Transverse colon (tissue), 4 donors: ENCODE data around the gene CEBPB. TPM values are rescaled to one million over a fixed set of nuclear protein-coding genes. Genes with fewer than 3 reads are reported as not detected.

Experiments
- DNase-seq: peaks from one replicate; pipeline ENCODE4 v3.0.0-alpha.2; 2019
- H3K27ac ChIP-seq, 4 donors: fragments of 200-600 bp; sonication (generic); 2 replicates each; pipeline ENCODE4 v1.5.1; 2016 to 2018; ENCODE audit warnings: inconsistent platforms in 4 of 4
- H3K27me3 ChIP-seq: fragments of 200-600 bp; sonication (generic); 2 replicates; pipeline ENCODE4 v1.5.1; 2017; ENCODE audit warnings: inconsistent platforms
- H3K36me3 ChIP-seq, 4 donors: fragments of 200-600 bp; sonication (generic); 2 replicates each; pipeline ENCODE4 v1.5.1; 2017 to 2019; ENCODE audit warnings: inconsistent platforms in 4 of 4
- H3K4me1 ChIP-seq, 4 donors: fragments of 200-600 bp; sonication (generic); 2 replicates each; pipeline ENCODE4 v1.5.1; 2017 to 2020; ENCODE audit warnings: inconsistent platforms in 4 of 4
- H3K4me3 ChIP-seq, 4 donors: fragments of 200-600 bp; sonication (generic); 1 replicate in 1 of 4; 2 replicates in 3 of 4; pipeline versions ENCODE4 v1.5.1 to v1.6.1; 2017 to 2019; ENCODE audit warnings: inconsistent platforms in 4 of 4
- H3K9me3 ChIP-seq, 2 donors: fragments of 200-600 bp; sonication (generic); 2 replicates each; pipeline ENCODE4 v1.5.1; 2017 to 2019; ENCODE audit warnings: inconsistent platforms in 2 of 2
- CTCF ChIP-seq, 5 experiments: fragments of 200-600 bp in 3 of 5; fragments of 450-650 bp in 2 of 5; sonication (generic) in 3 of 5; IDR thresholded peaks; 1 replicate in 2 of 5; 2 replicates in 3 of 5; pipeline ENCODE4 v1.5.1; 2016 to 2017; ENCODE audit warnings: antibody characterized with exemption in 5 of 5, inconsistent platforms in 3 of 5, mild to moderate bottlenecking in 2 of 5, moderate library complexity in 1 of 5
- EP300 ChIP-seq: sonication (generic); formaldehyde crosslinking; IDR thresholded peaks from one replicate; pipeline ENCODE4 v1.6.1; 2017; ENCODE audit warnings: antibody characterized with exemption, low read depth
- POLR2A ChIP-seq: fragments of 450-650 bp; IDR thresholded peaks from one replicate; pipeline ENCODE4 v1.6.1; 2016; ENCODE audit warnings: antibody characterized with exemption, mild to moderate bottlenecking, moderate library complexity
- POLR2AphosphoS5 ChIP-seq, 3 donors: sonication (generic); formaldehyde crosslinking; IDR thresholded peaks; one replicate each; pipeline ENCODE4 v1.6.1; 2016; ENCODE audit warnings: antibody characterized with exemption in 3 of 3
- WGBS, 2 donors: methylation state at CpG; one replicate each; pipeline ENCODE4 v1.1.5; 2018; ENCODE audit warnings: low coverage in 1 of 2; 5-methylcytosine and 5-hydroxymethylcytosine counted together
- in situ Hi-C, 4 donors: fragments of 200-750 bp; cut with MboI; loops; one replicate each; pipeline versions ENCODE4 v1.15.0 to v1.15.1; 2017; ENCODE audit warnings: low sequenced_read_pairs in 3 of 4, low pct_ligation_motif_present in 1 of 4, low pct_unique_long_range_greater_than_20kb in 1 of 4
- intact Hi-C: fragments of 100-400 bp; cut with DNase I; formaldehyde crosslinking; loops from one replicate; pipeline ENCODE4 v1.15.1; 2023; ENCODE audit warnings: low total_unique reads
- total RNA-seq, 4 donors: library from RNA; depleted of rRNA; stranded (reverse); fragments of >200 nt; gene quantifications; one replicate each; pipeline ENCODE4 v1.1.0, GENCODE V29; 2016

Gene CEBPB
- total RNA-seq, 4 donors from 2014 or later = 26.1 to 78.9 (median 57.1) TPM

GRCh38 chr20:50163570-50164317, 26.9 kb upstream of the CEBPB start:
- Histone ChIP-seq H3K27me3 (no peaks in the 10 kb centered on the region), H3K36me3 (no peaks in the 10 kb centered on the region), H3K9me3 (no peaks in the 10 kb centered on the region), H3K4me3 (no peak overlapping the region), H3K27ac (peak overlapping the region; percentile 21 to 66 (median 38)), H3K4me1 (peaks cover 10 to 21% (median 16%) of the 10 kb centered on the region in 4 donors)
- in situ Hi-C loops = loop anchor here in 1 of 4 donors (10.0 kb wide), 1 partner anchor 189 kb away; no protein-coding TSS in a partner anchor
- TF ChIP-seq POLR2AphosphoS5 (IDR thresholded peaks at IDR 0.05) (no peak), CTCF (IDR thresholded peaks at IDR 0.05) (no peak), POLR2A (no peak), EP300 (no peak)
- WGBS, 2 donors = 78 to 83% methylated on average over 3 to 9 of the region's 9 CpGs
- no peak for DNase-seq
- intact Hi-C loops = no loop called here

- H3K4me3 ChIP-seq = peak overlapping the region in 2 of 4 donors; percentile 20 to 43
- TF ChIP-seq POLR2A = peak; percentile 14
- no peak for TF ChIP-seq CTCF (IDR thresholded peaks at IDR 0.05)
- TF ChIP-seq POLR2AphosphoS5 (IDR thresholded peaks at IDR 0.05) = peak; percentile 75 to 94 (median 91)
- TF ChIP-seq EP300 = peak; percentile 76
- intact Hi-C loops (no loop called here), in situ Hi-C loops (loop anchor here in 2 of 4 donors (5.0 to 10.0 kb wide), 2 partner anchors 44 to 191 kb away; no protein-coding TSS in a partner anchor)
- peaks cover 10 to 24% (median 16%) of the 10 kb centered on the region in 4 donors for H3K4me1 ChIP-seq
- H3K9me3 ChIP-seq = no peaks in the 10 kb centered on the region
- no peaks in the 10 kb centered on the region for H3K27me3 ChIP-seq
- no peaks in the 10 kb centered on the region for H3K36me3 ChIP-seq
- DNase-seq = peak; percentile 98
- 2 to 3% methylated on average over 3 to 20 of the region's 20 CpGs for WGBS, 2 donors
- H3K27ac ChIP-seq = peak overlapping the region; percentile 83 to 86 (median 84)
These were observed 24.7 kb upstream of the CEBPB start for GRCh38 chr20:50165684-50166554.

- Histone ChIP-seq H3K4me3 (no peak overlapping the region), H3K36me3 (no peaks in the 10 kb centered on the region), H3K27me3 (no peaks in the 10 kb centered on the region), H3K4me1 (peaks cover 10 to 37% (median 31%) of the 10 kb centered on the region in 4 donors), H3K27ac (no peak overlapping the region), H3K9me3 (no peaks in the 10 kb centered on the region)
- WGBS, 2 donors = 0 to 20% methylated on average over 2 to 5 of the region's 5 CpGs
- DNase-seq = peak; percentile 89
- in situ Hi-C loops (loop anchor here in 2 of 4 donors (5.0 to 10.0 kb wide), 2 partner anchors 47 to 195 kb away; no protein-coding TSS in a partner anchor), intact Hi-C loops (loop anchor here (1.0 kb wide), 1 partner anchor 49 kb away; no protein-coding TSS in a partner anchor)
- TF ChIP-seq POLR2AphosphoS5 (IDR thresholded peaks at IDR 0.05) = no peak
- peak; percentile 92 to 99 (median 95) for TF ChIP-seq CTCF (IDR thresholded peaks at IDR 0.05)
These were observed 21.3 kb upstream of the CEBPB start for GRCh38 chr20:50169329-50169823.
